NT2/D1 (cell line): ENCODE results near the gene KNTC1.

Experiments
- SUZ12 ChIP-seq: IDR thresholded peaks from 2 replicates; pipeline ENCODE4 v1.6.1; 2011; ENCODE audit not compliant: insufficient read length, insufficient read depth; ENCODE audit errors: extremely low read depth
- YY1 ChIP-seq: IDR thresholded peaks from 2 replicates; pipeline ENCODE4 v1.6.1; 2011; ENCODE audit not compliant: insufficient read length, insufficient read depth
- ZNF274 ChIP-seq: IDR thresholded peaks from 2 replicates; pipeline ENCODE4 v1.6.1; 2011; ENCODE audit warnings: mild to moderate bottlenecking, low read depth, low read length

GRCh38 chr12:122571821-122572220 is 44.8 kb downstream of the KNTC1 start:
- no peak for TF ChIP-seq ZNF274
- no peak for TF ChIP-seq SUZ12
- no peak for TF ChIP-seq YY1
